SK-N-MC (cell line): Measurements from ENCODE around the gene BOC.
A peak's percentile ranks its signal among the peaks of the same experiment; 100 is the strongest.

Experiments
- DNase-seq: peaks from one replicate; pipeline ENCODE4 v3.0.0-alpha.2; 2011; ENCODE audit warnings: low read depth, low spot score
- H3K27ac ChIP-seq: fragments of 200-600 bp; sonication (generic); 2 replicates; pipeline ENCODE4 v1.5.1; 2016; ENCODE audit warnings: mixed run types
- H3K36me3 ChIP-seq: fragments of 200-600 bp; sonication (generic); 2 replicates; pipeline ENCODE4 v1.6.1; 2017; ENCODE audit warnings: antibody characterized with exemption, low read length, mixed read lengths; ENCODE audit not compliant: insufficient read depth
- H3K4me3 ChIP-seq: fragments of 200-600 bp; sonication (generic); 2 replicates; pipeline ENCODE4 v1.5.1; 2016
- H3K9ac ChIP-seq: fragments of 200-600 bp; sonication (generic); 2 replicates; pipeline ENCODE4 v1.8.0; 2017; ENCODE audit warnings: mixed run types, mixed read lengths; ENCODE audit not compliant: insufficient read length
- H3K9me3 ChIP-seq: fragments of 200-600 bp; sonication (generic); 2 replicates; pipeline ENCODE4 v1.6.1; 2017; ENCODE audit warnings: low read depth, mild to moderate bottlenecking, antibody characterized with exemption, low read length, moderate library complexity, mixed read lengths
- EZH2 ChIP-seq: fragments of 200-600 bp; sonication (generic); IDR thresholded peaks from one replicate; pipeline ENCODE4 v1.6.1; 2017; ENCODE audit warnings: antibody characterized with exemption
- FOXP2 ChIP-seq: optimal IDR thresholded peaks from 2 replicates; pipeline ENCODE3; 2011; ENCODE audit warnings: mild to moderate bottlenecking, moderate library complexity; ENCODE audit not compliant: insufficient read depth; ENCODE audit errors: extremely low read length, control extremely low read depth
- POLR2AphosphoS5 ChIP-seq: IDR thresholded peaks from 2 replicates; pipeline ENCODE4 v1.6.1; 2012; ENCODE audit warnings: mild to moderate bottlenecking, low read depth, low read length, borderline replicate concordance

Gene BOC

DNA sequence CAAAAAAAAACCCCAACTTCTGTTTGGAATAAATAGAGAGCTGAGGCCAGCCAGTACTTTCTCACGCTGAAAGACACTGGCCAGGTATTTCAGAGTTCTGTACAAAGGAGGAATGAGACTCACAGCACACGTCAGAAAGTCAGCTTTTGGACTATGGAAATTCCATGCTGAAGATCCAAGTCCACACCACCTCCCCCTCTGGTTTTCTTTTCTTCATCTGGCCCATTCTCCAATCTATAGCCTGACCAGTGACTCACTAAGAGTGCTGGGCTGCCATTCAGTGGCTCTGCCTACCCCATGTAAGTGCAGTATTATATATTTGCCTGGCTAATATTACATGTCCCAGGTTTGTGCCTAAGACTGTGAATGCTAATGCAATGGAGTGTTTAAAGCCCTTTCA, 13.9 kb downstream of the BOC start:
- no peak overlapping the region for H3K9ac ChIP-seq
- H3K9me3 ChIP-seq: no peaks in the 10 kb centered on the region
- DNase-seq: no peak
- no peak overlapping the region for H3K4me3 ChIP-seq
- H3K27ac ChIP-seq: no peak overlapping the region
- no peak for TF ChIP-seq FOXP2
- TF ChIP-seq POLR2AphosphoS5: no peak
- TF ChIP-seq EZH2: no peak
- H3K36me3 ChIP-seq: no peaks in the 10 kb centered on the region

DNA sequence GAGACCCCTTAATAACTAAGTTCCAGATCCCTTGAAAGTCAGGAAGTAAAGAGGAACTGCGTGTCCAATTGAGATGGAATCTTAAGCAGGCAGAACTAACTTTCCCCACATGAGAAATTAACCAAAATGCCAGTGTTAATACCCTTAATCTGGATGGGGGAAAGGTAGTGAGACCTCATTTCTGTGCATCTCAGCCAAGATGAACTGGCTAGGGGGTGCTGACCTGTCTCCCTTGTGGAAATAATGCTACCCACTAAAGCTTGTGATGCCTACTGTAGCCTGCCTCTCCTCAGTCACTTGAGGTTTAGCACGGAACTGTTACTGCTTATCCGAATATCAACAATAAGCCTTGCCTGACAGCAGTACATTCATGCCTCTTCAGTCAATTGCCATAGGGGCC, 15.1 kb downstream of the BOC start:
- no peak for DNase-seq
- no peak for TF ChIP-seq EZH2
- TF ChIP-seq POLR2AphosphoS5: no peak
- TF ChIP-seq FOXP2: no peak

DNA sequence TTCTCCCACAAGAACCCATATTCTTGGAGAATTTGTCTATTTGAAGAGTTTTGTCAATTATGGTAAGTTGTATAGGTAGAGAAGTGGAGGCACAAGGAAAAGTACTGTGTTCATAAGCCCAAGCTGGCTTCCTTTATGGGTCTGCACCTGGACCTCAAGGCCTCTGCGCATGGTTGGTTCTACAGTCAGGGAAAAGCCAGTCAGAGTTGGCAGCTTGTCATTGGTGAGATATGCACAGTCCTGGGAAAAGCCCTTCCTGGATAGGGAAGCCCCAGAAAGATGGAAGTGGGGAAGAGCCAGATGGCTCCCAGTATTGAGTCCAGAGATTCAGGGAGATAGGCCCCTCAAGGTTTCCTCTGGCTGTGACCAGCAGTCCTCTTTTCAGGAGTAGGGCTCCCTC, 15.8 kb downstream of the BOC start:
- no peaks in the 10 kb centered on the region for H3K36me3 ChIP-seq
- no peak overlapping the region for H3K9ac ChIP-seq
- H3K4me3 ChIP-seq: no peak overlapping the region
- H3K9me3 ChIP-seq: no peaks in the 10 kb centered on the region
- DNase-seq: no peak
- no peak overlapping the region for H3K27ac ChIP-seq
- TF ChIP-seq POLR2AphosphoS5: no peak
- no peak for TF ChIP-seq EZH2
- TF ChIP-seq FOXP2: no peak

More for the DNA sequence above, 15.1 kb downstream of the BOC start:
- H3K27ac ChIP-seq: no peak overlapping the region
- no peaks in the 10 kb centered on the region for H3K9me3 ChIP-seq
- no peaks in the 10 kb centered on the region for H3K36me3 ChIP-seq
- H3K9ac ChIP-seq: no peak overlapping the region
- H3K4me3 ChIP-seq: no peak overlapping the region

DNA sequence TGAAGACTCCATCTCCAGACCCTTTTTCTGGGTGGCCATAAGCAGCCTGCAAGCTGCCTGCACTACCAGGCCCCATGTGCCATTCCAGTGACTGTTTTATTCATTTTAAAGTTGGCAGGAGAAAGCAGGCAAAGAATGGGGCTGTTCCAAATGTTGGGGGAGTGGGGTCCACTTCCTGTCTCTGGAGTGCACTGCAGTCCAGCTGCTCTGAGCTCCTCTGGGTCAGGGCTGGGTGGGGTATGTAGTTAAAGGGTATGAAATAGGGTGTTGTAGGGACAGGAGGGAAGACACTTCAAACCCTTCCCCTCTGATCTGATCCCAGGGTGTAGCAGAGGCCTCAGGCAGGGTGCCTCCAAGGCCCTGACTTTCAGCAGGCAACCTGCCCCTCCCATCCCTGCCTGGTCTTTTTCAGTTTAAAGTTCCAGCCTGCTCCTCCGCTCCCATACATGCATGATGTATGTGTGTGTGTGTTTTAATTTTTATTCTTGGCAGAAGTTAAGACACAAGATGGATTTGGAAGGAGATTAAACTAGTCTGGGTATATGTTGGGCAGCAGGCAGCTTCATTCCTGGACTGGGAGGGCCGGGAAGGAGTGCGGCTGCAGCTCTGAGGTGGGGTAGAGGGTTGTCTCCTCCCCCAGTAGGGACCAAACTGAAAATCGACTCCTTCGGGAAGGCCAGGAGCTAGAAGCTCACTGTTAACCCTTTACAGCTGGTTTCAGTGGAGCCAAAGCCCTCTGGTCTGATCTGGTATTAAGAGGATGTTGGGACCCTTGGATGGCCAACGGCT, 17.3 kb downstream of the BOC start:
- no peak overlapping the region for H3K4me3 ChIP-seq
- no peak for DNase-seq
- no peak for TF ChIP-seq POLR2AphosphoS5
- TF ChIP-seq EZH2: no peak
- TF ChIP-seq FOXP2: no peak
- H3K9me3 ChIP-seq: no peaks in the 10 kb centered on the region
- no peak overlapping the region for H3K9ac ChIP-seq
- H3K27ac ChIP-seq: no peak overlapping the region
- no peaks in the 10 kb centered on the region for H3K36me3 ChIP-seq

DNA sequence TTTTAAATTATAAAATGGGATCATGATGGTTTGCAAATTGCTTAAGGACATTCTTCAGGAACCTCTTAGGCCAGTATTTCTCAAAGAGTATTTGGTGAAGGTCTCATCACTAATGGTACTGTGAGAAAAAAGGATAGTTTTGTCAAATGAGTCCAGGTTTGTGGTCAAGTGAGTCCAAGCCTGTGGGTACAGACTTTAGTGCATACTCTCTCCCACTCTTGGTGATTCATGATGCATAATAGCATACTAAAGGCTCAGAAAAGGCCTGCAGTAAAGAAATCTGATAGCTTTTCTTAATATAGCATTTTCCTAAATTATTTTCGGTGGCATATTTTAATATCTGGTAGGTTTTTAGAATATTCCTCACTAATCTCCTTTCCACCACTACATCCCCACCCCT, 20.0 kb downstream of the BOC start:
- Histone ChIP-seq H3K9ac (no peak overlapping the region), H3K36me3 (no peaks in the 10 kb centered on the region)
- DNase-seq: no peak

DNA sequence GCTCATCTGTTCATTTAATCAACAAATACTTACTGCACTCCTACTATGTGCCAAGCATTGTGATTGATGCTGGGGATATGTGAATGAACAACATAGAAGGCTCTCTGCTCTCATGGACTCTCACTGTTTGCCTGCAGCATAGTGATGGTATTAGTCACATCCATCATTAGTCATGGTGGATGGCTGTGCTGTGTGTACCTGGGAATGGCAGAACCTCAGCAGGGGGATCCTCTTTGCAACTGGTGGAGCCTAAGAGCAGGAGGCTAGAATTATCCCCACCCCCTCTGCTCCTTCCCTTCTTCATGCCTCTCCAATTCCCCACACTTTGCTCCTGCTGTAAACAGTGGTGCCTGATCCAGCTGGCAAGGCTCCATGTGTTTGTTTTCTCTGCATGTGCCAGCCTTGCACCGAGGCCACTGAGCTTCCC, 20.5 kb downstream of the BOC start:
- DNase-seq: no peak
- Histone ChIP-seq H3K27ac (no peak overlapping the region), H3K36me3 (no peaks in the 10 kb centered on the region), H3K4me3 (no peak overlapping the region), H3K9me3 (no peaks in the 10 kb centered on the region), H3K9ac (no peak overlapping the region)
- TF ChIP-seq POLR2AphosphoS5: no peak
- TF ChIP-seq FOXP2: no peak
- TF ChIP-seq EZH2: no peak

More for the DNA sequence above, 20.0 kb downstream of the BOC start:
- H3K27ac ChIP-seq: no peak overlapping the region
- H3K9me3 ChIP-seq: no peaks in the 10 kb centered on the region
- H3K4me3 ChIP-seq: no peak overlapping the region
- TF ChIP-seq FOXP2 (no peak), POLR2AphosphoS5 (no peak), EZH2 (no peak)

DNA sequence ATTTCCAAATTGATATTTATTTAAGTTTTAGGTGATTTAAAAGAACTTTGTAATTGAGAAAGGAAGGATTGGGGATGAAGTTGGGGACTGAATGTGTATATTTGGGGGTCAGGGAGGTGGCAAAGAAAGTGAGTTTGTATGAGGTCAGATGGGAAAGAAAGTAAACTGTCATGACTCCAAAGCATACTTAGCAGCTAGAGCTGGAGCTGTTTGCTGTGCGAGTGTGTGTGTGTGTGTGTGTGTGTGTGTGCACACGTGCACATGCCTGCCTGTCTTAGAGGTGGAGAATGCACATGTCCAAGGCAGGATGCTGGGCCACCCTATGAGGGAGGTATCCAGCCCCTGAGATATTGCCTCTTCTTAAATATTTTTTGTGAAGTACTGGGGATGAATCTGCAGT, 21.0 kb downstream of the BOC start:
- no peaks in the 10 kb centered on the region for H3K9me3 ChIP-seq
- no peak for DNase-seq
- H3K9ac ChIP-seq: no peak overlapping the region
- H3K4me3 ChIP-seq: no peak overlapping the region
- TF ChIP-seq POLR2AphosphoS5 (no peak), EZH2 (no peak), FOXP2 (no peak)
- H3K27ac ChIP-seq: no peak overlapping the region
- no peaks in the 10 kb centered on the region for H3K36me3 ChIP-seq

DNA sequence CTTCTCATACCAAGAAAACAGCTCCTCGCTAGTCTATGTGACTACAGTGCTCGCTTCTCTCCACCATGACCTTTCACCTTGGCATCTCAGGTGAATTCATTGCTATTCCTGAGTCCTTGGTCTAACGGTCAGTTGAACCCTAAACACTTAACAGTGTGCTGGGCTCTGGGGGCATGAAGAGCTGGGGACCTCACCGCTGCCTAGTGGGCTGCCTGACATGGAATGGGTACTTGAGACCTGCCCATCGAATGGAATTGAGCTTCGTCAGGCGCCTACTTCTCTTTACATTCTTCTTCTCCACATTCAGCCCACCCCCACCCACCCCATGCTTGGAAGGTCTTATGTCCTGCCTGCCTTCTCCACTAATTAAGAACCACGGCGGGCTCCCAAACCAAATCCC, 22.1 kb downstream of the BOC start:
- H3K36me3 ChIP-seq: no peaks in the 10 kb centered on the region
- DNase-seq: no peak
- H3K9me3 ChIP-seq: no peaks in the 10 kb centered on the region
- no peak overlapping the region for H3K4me3 ChIP-seq
- H3K9ac ChIP-seq: no peak overlapping the region
- no peak overlapping the region for H3K27ac ChIP-seq
- TF ChIP-seq FOXP2 (no peak), POLR2AphosphoS5 (no peak), EZH2 (no peak)

DNA sequence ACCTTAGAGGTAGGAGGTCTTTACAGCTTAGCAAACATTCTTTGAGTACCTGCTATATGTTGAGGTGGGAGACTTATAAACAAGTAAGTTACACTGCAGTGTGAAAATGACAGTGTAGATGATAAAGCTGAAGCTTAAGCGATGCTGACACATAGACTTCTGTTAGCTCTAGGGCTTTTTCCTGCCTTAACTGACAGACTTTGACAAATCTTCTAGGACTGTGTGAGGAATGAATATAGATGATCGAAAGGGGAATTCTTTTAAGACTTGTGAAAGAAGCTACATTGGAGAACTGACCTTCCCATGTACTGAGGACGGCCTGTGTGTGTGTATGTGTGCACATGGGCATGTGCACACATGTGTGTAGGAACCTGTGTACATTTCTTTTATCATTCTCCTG, 22.7 kb downstream of the BOC start:
- Histone ChIP-seq H3K27ac (peak overlapping the region; percentile 37; the same call in 1 of the 2 replicates), H3K4me3 (no peak overlapping the region), H3K9ac (no peak overlapping the region), H3K9me3 (no peaks in the 10 kb centered on the region), H3K36me3 (no peaks in the 10 kb centered on the region)
- DNase-seq: no peak
- no peak for TF ChIP-seq EZH2
- TF ChIP-seq POLR2AphosphoS5: no peak
